NT2/D1 (cell line): ENCODE measurements around the gene TOM1L2.

Experiments
- DNase-seq: peaks from one replicate; pipeline ENCODE4 v3.0.0-alpha.2; 2011; ENCODE audit warnings: low read depth, low spot score
- H3K27me3 ChIP-seq: 2 replicates; pipeline ENCODE4 v1.6.0; 2011; ENCODE audit warnings: mild to moderate bottlenecking; ENCODE audit not compliant: insufficient read length, insufficient read depth
- H3K36me3 ChIP-seq: 2 replicates; pipeline ENCODE4 v1.6.1; 2011; ENCODE audit warnings: mild to moderate bottlenecking, low read length, mixed read lengths; ENCODE audit not compliant: insufficient read depth, insufficient read length
- H3K4me1 ChIP-seq: 2 replicates; pipeline ENCODE4 v1.5.1; 2011; ENCODE audit not compliant: insufficient read depth, insufficient read length
- H3K4me3 ChIP-seq: 2 replicates; pipeline ENCODE4 v1.5.1; 2011; ENCODE audit warnings: low read depth; ENCODE audit not compliant: insufficient read length
- H3K9ac ChIP-seq: 2 replicates; pipeline ENCODE4 v1.6.0; 2011; ENCODE audit warnings: low read depth; ENCODE audit not compliant: insufficient read length
- H3K9me3 ChIP-seq: 2 replicates; pipeline ENCODE4 v1.5.1; 2011; ENCODE audit warnings: mild to moderate bottlenecking, low read length; ENCODE audit not compliant: insufficient read depth
- SUZ12 ChIP-seq: IDR thresholded peaks from 2 replicates; pipeline ENCODE4 v1.6.1; 2011; ENCODE audit not compliant: insufficient read length, insufficient read depth; ENCODE audit errors: extremely low read depth
- YY1 ChIP-seq: IDR thresholded peaks from 2 replicates; pipeline ENCODE4 v1.6.1; 2011; ENCODE audit not compliant: insufficient read length, insufficient read depth
- ZNF274 ChIP-seq: IDR thresholded peaks from 2 replicates; pipeline ENCODE4 v1.6.1; 2011; ENCODE audit warnings: mild to moderate bottlenecking, low read depth, low read length

Gene TOM1L2

GRCh38 chr17:17987901-17988300 lies 15.7 kb upstream of the TOM1L2 start:
- TF ChIP-seq SUZ12 (no peak), ZNF274 (no peak), YY1 (no peak)
- no peak for DNase-seq
- H3K36me3 ChIP-seq: no peaks in the 10 kb centered on the region
- no peaks in the 10 kb centered on the region for H3K27me3 ChIP-seq
- H3K4me1 ChIP-seq: peaks cover 1% of the 10 kb centered on the region
- no peak overlapping the region for H3K9ac ChIP-seq
- H3K9me3 ChIP-seq: no peaks in the 10 kb centered on the region
- H3K4me3 ChIP-seq: no peak overlapping the region

GRCh38 chr17:17987187-17987896 lies 15.1 kb upstream of the TOM1L2 start:
- TF ChIP-seq YY1 (no peak), ZNF274 (no peak), SUZ12 (no peak)
- H3K9me3 ChIP-seq: no peaks in the 10 kb centered on the region
- H3K9ac ChIP-seq: no peak overlapping the region
- no peak for DNase-seq
- H3K4me3 ChIP-seq: no peak overlapping the region
- no peaks in the 10 kb centered on the region for H3K36me3 ChIP-seq
- no peaks in the 10 kb centered on the region for H3K27me3 ChIP-seq
- peaks cover 1% of the 10 kb centered on the region for H3K4me1 ChIP-seq

GRCh38 chr17:17985555-17985954 lies 13.4 kb upstream of the TOM1L2 start:
- Histone ChIP-seq H3K27me3 (no peaks in the 10 kb centered on the region), H3K9ac (no peak overlapping the region), H3K4me1 (peaks cover 1% of the 10 kb centered on the region), H3K36me3 (no peaks in the 10 kb centered on the region), H3K4me3 (no peak overlapping the region), H3K9me3 (no peaks in the 10 kb centered on the region)
- DNase-seq: no peak
- TF ChIP-seq YY1: no peak
- no peak for TF ChIP-seq SUZ12
- TF ChIP-seq ZNF274: no peak

GRCh38 chr17:17985153-17985552 lies 13.0 kb upstream of the TOM1L2 start:
- no peaks in the 10 kb centered on the region for H3K36me3 ChIP-seq
- no peaks in the 10 kb centered on the region for H3K27me3 ChIP-seq
- H3K9me3 ChIP-seq: no peaks in the 10 kb centered on the region
- DNase-seq: no peak
- H3K9ac ChIP-seq: no peak overlapping the region
- no peak for TF ChIP-seq SUZ12
- TF ChIP-seq YY1: no peak
- TF ChIP-seq ZNF274: no peak
- no peak overlapping the region for H3K4me3 ChIP-seq
- peaks cover 1% of the 10 kb centered on the region for H3K4me1 ChIP-seq

- DNase-seq: no peak
- TF ChIP-seq SUZ12: no peak
- no peak for TF ChIP-seq YY1
- TF ChIP-seq ZNF274: no peak
- Histone ChIP-seq H3K27me3 (no peaks in the 10 kb centered on the region), H3K4me3 (no peak overlapping the region), H3K9me3 (no peaks in the 10 kb centered on the region), H3K36me3 (no peaks in the 10 kb centered on the region), H3K9ac (no peak overlapping the region), H3K4me1 (no peaks in the 10 kb centered on the region)
These were observed 11.6 kb upstream of the TOM1L2 start for GRCh38 chr17:17983776-17984175.

GRCh38 chr17:17983376-17983775 lies 11.2 kb upstream of the TOM1L2 start:
- Histone ChIP-seq H3K4me3 (no peak overlapping the region), H3K4me1 (no peaks in the 10 kb centered on the region), H3K9me3 (no peaks in the 10 kb centered on the region), H3K36me3 (no peaks in the 10 kb centered on the region), H3K27me3 (no peaks in the 10 kb centered on the region), H3K9ac (no peak overlapping the region)
- DNase-seq: no peak
- no peak for TF ChIP-seq ZNF274

- H3K9ac ChIP-seq: no peak overlapping the region
- H3K9me3 ChIP-seq: no peaks in the 10 kb centered on the region
- no peak for DNase-seq
- no peak overlapping the region for H3K4me3 ChIP-seq
- H3K27me3 ChIP-seq: no peaks in the 10 kb centered on the region
- no peaks in the 10 kb centered on the region for H3K36me3 ChIP-seq
- no peaks in the 10 kb centered on the region for H3K4me1 ChIP-seq
- TF ChIP-seq ZNF274 (no peak), YY1 (no peak), SUZ12 (no peak)
These were observed 10.6 kb upstream of the TOM1L2 start for GRCh38 chr17:17982801-17983200.

GRCh38 chr17:17981330-17981729 lies 9.1 kb upstream of the TOM1L2 start:
- no peak overlapping the region for H3K4me3 ChIP-seq
- no peaks in the 10 kb centered on the region for H3K27me3 ChIP-seq
- H3K36me3 ChIP-seq: no peaks in the 10 kb centered on the region
- DNase-seq: no peak
- H3K4me1 ChIP-seq: peaks cover 3% of the 10 kb centered on the region
- TF ChIP-seq YY1 (no peak), SUZ12 (no peak), ZNF274 (no peak)
- H3K9me3 ChIP-seq: no peaks in the 10 kb centered on the region
- no peak overlapping the region for H3K9ac ChIP-seq
